IPS DF 4.7 (cell line): ENCODE measurements around the gene MYH9.

ENCODE experiments used
- DNase-seq: peaks from one replicate; pipeline ENCODE4 v3.0.0-alpha.2; 2013; ENCODE audit warnings: low spot score; ENCODE audit errors: extremely low read depth

The MYH9 gene

DNA sequence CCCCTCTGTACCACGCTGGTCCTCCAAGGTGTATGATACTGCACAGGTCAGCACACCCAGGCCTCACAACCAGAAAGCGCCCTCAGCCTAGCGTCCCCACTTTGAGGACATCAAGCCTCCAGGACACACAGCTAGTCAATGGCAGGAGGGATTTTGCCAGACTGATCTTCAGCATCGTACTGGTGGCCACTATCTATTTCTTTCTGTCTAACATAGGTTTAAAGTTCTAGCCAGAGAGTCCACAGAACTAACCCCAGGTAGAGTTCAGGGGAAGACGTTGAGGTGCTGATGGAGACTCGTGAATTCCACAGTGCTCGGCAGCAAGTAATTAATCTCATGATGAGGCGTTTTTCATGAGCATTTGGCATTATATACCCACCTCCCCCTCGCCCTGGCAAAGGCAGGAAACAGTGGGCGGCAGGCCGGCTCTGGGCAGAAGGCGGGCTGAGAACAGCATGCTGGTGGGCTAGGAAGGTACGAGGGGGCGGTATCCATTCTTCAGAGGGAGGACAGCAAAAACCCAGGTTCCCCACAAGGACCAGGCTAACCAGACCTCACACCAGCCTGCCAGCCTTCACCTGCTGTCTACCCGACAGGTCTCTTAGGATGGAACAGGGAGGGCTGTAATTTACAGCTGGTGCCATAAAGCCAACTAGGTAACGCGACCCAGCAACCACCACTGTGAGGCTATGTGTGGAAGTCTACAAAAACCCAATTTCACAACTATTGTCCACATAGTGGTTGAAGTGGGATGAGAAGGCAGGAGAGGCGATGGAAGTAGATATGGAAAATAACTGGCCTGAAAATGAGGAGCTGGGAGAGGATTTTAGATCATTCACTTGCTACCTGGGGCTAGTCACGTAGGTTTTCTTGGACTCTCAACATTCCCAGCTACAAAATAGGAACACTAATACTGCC lies 18.5 kb downstream of the MYH9 start:
- no peak for DNase-seq

- DNase-seq, result peak; percentile 83
Observed at GRCh38 chr22:36368359-36368983, 19.3 kb downstream of the MYH9 start.

DNA sequence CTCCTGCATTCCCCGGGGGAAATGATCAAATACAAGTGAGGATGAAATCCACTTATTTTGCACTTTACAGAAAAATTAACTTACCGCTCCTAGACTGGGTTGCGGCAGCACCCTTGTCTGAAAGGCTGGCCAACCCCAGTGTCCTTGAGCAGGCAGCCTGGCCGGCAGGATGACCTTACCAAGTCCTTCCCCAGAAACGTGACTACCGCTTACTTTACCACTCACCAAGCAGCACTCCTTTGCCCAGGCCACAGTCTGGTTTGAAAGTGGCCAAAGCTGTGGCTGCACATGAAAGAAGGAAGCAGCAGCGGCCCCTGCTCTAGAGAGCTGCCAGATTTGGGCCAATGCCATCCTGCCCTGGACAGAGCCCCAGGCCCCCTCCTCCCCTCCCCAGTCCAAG lies 20.3 kb downstream of the MYH9 start:
- DNase-seq, result no peak

GRCh38 chr22:36367066-36367465 lies 20.7 kb downstream of the MYH9 start:
- no peak for DNase-seq

DNA sequence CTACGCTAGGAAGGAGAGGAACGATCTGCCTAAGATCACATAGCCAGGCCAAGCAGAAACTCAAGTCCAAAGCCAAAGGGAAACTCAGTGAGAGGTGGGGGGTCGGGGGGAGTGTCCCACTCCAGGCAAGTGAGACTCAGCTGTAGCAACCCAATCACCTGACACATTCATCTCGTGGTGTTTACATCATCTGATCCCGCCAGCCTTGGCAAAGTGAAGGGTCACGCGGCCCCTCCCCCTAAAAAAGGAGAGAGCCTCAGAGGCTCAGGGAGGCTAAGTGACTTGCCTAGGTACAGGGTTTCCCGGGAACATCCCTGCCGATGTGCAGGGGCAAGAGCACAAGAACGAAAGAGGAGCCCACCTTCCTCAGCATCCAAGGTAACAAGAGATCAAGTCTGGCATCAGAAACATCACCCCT lies 21.5 kb downstream of the MYH9 start:
- no peak for DNase-seq

DNA sequence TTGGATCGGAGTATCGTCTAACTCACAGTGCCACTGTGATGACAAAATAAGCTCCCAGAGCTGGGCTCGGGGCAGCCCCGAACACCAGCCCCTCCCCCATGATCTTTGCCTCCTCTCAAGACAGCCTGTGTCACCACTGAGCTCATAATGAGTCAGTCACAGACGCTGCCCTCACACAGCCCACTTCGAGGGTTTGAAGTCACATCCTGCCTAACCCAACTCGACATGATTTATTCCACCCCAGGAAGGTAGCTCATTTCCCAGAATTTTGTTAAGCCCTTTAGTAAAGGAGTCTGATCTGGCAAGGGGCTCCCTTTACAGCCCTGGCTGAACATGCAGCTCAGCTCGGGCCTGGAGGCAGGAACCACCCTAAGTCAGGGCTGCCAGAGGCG lies 22.8 kb downstream of the MYH9 start:
- DNase-seq, result no peak

DNA sequence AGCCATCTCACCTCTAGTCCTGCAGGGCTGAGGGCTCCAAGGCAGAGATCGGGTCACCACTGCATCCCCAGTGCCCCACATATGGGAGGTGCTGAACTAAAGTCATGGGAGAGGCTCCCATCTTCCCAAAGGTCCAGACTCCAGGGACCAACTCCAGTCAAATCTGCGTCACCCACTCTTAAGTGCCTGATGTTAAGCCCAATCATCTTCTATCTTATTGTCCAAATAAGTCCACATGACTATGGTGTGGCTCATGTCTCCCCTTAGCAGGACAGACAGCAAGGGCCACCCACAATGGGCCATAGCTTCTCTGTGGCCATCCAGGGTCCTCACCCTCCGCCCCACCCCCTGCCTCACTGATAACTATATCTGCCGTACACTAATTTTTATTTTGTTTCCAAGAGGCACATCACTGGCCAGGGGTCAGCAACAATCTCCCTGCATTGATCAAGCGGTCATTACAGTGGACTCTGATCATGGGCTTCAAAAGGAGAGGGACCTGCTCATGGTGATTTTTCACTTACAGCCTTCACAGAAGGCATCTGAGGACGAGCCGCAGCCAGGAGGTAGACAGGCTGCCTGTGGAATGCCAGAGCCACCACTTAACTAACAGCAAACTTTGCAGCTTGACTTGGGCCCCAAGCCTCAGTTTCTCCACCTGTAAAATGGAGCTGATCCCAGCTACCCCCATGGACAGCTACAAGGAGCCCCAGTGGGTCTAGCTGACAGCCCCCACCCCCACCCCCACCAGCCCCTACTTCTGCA lies 23.3 kb downstream of the MYH9 start:
- no peak for DNase-seq

- DNase-seq, result no peak
Observed at GRCh38 chr22:36363349-36363981, 24.3 kb downstream of the MYH9 start.

- DNase-seq, result no peak
Observed at GRCh38 chr22:36362932-36363331, 24.8 kb downstream of the MYH9 start.

GRCh38 chr22:36362075-36362474 lies 25.7 kb downstream of the MYH9 start:
- no peak for DNase-seq

GRCh38 chr22:36360871-36361383 lies 26.8 kb downstream of the MYH9 start:
- DNase-seq, result no peak

- DNase-seq, result no peak
Observed at GRCh38 chr22:36360011-36360410, 27.8 kb downstream of the MYH9 start.

GRCh38 chr22:36359470-36359996 lies 28.2 kb downstream of the MYH9 start:
- DNase-seq, result no peak

DNA sequence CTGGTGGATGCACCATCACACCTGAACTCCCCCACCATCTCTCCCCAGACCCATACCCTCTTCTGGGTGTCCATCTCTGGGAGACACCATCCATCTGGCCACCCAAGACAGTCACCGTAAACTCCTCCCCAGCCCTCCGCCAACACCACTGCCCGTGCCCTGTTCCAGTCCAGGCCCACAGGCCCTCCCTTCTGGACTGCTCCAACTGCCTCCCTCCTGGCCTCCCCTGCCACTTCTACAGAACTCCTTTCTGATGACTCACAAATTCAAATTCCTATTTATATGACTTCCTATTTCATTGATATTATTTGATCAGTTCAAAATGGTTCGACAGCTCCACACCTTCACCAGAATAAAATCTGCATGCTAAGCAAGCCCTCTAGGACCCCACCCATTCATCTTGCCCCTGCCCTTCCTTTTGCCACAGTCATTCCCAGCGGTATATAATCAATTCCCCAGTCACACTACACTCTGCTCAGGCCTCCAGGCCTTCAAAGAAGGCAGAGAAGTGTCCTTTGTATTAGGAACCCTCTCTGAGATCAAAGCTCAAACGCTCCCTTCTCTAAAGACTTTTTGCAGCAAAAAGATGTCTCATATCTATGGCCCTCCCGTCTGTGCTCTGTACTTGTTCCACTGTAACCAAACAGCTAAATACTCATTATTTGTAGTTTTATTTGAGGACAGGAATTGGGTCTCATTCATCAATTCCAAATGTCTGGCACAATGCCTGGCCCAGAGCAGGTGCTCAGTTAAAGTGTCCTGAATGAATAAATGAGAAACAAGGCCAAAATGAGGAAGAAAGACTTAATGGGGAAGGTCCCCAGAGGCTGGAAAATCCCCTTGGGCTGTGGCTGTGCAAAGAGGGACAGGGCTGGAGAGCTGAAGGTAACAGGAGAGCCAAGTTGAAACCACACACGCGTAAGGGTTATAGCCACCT lies 29.0 kb downstream of the MYH9 start:
- no peak for DNase-seq

GRCh38 chr22:36356708-36357624 lies 30.8 kb downstream of the MYH9 start:
- DNase-seq, result no peak

GRCh38 chr22:36355894-36356293 lies 31.9 kb downstream of the MYH9 start:
- DNase-seq, result no peak

GRCh38 chr22:36355362-36355761 lies 32.4 kb downstream of the MYH9 start:
- no peak for DNase-seq

DNA sequence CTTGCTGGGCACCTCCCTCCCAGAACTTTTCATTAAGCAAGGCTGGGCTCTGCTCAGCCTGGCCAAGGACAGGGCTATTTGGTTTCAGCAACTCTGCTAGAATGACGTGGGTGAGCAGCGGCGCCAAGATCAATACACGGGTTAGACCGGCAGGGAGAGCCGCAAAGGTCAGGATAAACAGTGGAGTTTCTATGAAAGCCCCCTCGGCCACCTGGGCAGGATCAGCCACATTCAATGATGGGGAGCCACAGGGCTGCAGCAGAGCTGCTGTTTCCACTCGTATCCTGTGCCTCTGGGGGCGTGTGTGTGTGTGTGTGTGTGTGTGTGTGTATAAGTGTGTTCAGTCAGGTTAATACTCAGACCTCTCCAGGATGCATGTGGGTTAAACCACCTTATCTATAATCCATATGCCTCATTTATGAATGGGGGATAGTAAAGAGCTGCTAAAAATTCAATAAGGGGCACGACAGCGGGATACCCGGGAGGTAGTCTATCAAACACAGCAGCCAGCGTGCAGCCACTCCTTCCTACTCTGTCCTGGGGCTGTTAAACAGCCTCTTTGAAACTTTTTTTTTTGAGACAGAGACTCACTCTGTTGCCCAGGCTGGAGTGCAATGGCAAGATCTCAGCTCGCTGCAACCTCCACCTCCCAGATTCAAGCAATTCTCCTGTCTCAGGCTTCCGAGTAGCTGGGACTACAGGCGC lies 34.8 kb downstream of the MYH9 start:
- no peak for DNase-seq
